Hepatocyte (in vitro differentiated cells): Measurements from ENCODE around the gene IFIT3. TPM values are rescaled to one million over a fixed set of nuclear protein-coding genes. Genes with fewer than 3 reads are reported as not detected.

Experiments used
- DNase-seq: peaks from one replicate; pipeline ENCODE4 v3.0.0-alpha.2; 2016; ENCODE audit warnings: low spot score
- H2AFZ ChIP-seq: fragments of 200-600 bp; sonication (generic); 2 replicates; pipeline ENCODE4 v1.6.0; 2016; ENCODE audit warnings: antibody characterized with exemption, mild to moderate bottlenecking
- H3K27ac ChIP-seq: fragments of 200-600 bp; sonication (generic); 2 replicates; pipeline ENCODE4 v1.5.1; 2016; ENCODE audit warnings: mild to moderate bottlenecking
- H3K27me3 ChIP-seq: fragments of 200-600 bp; sonication (generic); 2 replicates; pipeline ENCODE4 v1.6.1; 2016
- H3K36me3 ChIP-seq: fragments of 200-600 bp; sonication (generic); replicated peaks from 2 replicates; pipeline ENCODE4 v1.5.1; 2016; ENCODE audit warnings: low read depth; ENCODE audit not compliant: insufficient read depth
- H3K4me1 ChIP-seq: fragments of 200-600 bp; sonication (generic); 2 replicates; pipeline ENCODE4 v1.5.1; 2016; ENCODE audit warnings: mild to moderate bottlenecking, moderate library complexity; ENCODE audit not compliant: insufficient read depth
- H3K4me2 ChIP-seq: fragments of 200-600 bp; sonication (generic); 2 replicates; pipeline ENCODE4 v1.6.0; 2016
- H3K4me3 ChIP-seq: fragments of 200-600 bp; sonication (generic); 2 replicates; pipeline ENCODE4 v1.5.1; 2016; ENCODE audit warnings: mild to moderate bottlenecking
- H3K79me2 ChIP-seq: fragments of 200-600 bp; sonication (generic); 2 replicates; pipeline ENCODE4 v1.6.0; 2017; ENCODE audit warnings: mild to moderate bottlenecking
- H3K9me2 ChIP-seq: fragments of 200-600 bp; sonication (generic); replicated peaks from 2 replicates; pipeline ENCODE4 v1.6.0; 2017; ENCODE audit warnings: mild to moderate bottlenecking; ENCODE audit not compliant: insufficient read depth
- H3K9me3 ChIP-seq: fragments of 200-600 bp; sonication (generic); 2 replicates; pipeline ENCODE4 v1.5.1; 2016; ENCODE audit warnings: low read depth, mild to moderate bottlenecking
- H4K20me1 ChIP-seq: fragments of 200-600 bp; sonication (generic); 2 replicates; pipeline ENCODE4 v1.6.0; 2016; ENCODE audit warnings: mild to moderate bottlenecking; ENCODE audit not compliant: insufficient read depth, poor library complexity, severe bottlenecking
- EZH2 ChIP-seq: fragments of 200-600 bp; sonication (generic); IDR thresholded peaks from 2 replicates; pipeline ENCODE4 v1.6.1; 2016; ENCODE audit warnings: antibody characterized with exemption, mild to moderate bottlenecking, borderline replicate concordance
- EZH2phosphoT487 ChIP-seq: fragments of 200-600 bp; sonication (generic); IDR thresholded peaks from one replicate; pipeline ENCODE4 v1.6.1; 2018; ENCODE audit warnings: antibody characterized with exemption, mild to moderate bottlenecking, low read depth, moderate library complexity; ENCODE audit not compliant: unreplicated experiment, severe bottlenecking
- WGBS: methylation state at CpG from one replicate; pipeline ENCODE4 v1.1.6; 2016; ENCODE audit warnings: low lambda C conversion rate; ENCODE audit errors: missing lambda C conversion rate; 5-methylcytosine and 5-hydroxymethylcytosine counted together
- polyA plus RNA-seq: library from polyadenylated mRNA; unstranded; fragments of >200 nt; fragmentation: Nextera tagmentation; extraction: Ambion mirVana; gene quantifications from 2 replicates; pipeline ENCODE4 v1.2.1, GENCODE V29; 2016
- total RNA-seq: library from RNA; depleted of rRNA; stranded (reverse); fragments of >200 nt; gene quantifications from 2 replicates; pipeline ENCODE4 v1.2.3, GENCODE V29; 2014
- TF ChIP-seq, protein P1 (sequence below): fragments of 200-600 bp; sonication (generic); IDR thresholded peaks from 2 replicates; pipeline ENCODE4 v1.5.1; 2016; ENCODE audit warnings: antibody characterized with exemption, mild to moderate bottlenecking; ENCODE audit not compliant: poor library complexity

The IFIT3 gene
- total and polyA plus RNA-seq, 2 experiments from 2014 or later: 8.6 to 10.8 TPM

DNA sequence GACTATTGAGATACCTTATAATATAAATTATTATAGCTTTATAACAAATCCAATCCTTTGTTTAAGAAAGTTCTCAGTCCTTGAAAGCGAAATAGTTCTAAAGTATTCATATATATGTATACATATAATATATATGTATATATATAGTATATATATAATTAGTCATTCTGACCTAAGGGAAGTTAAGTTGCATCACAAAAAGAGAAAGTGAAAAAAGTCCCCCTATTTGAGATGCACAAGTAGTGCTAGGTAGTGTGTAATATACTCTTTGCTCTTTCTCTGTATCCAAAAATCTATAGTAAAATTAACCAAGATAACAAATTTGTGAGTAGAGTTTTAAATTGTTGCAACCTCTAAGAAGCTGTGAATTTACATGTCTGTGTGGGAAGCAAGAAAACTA lies 36.7 kb downstream of the IFIT3 start:
- Histone ChIP-seq H3K4me3 (no peak overlapping the region), H3K27ac (no peak overlapping the region), H3K79me2 (no peaks in the 10 kb centered on the region), H3K9me2 (no peaks in the 10 kb centered on the region), H4K20me1 (no peaks in the 10 kb centered on the region), H3K36me3 (no peaks in the 10 kb centered on the region), H2AFZ (no peak overlapping the region), H3K4me2 (no peak overlapping the region), H3K27me3 (no peaks in the 10 kb centered on the region), H3K4me1 (peaks cover 24% of the 10 kb centered on the region), H3K9me3 (no peaks in the 10 kb centered on the region)
- WGBS: 100% methylated on average over 1 of the region's 1 CpG
- no peak for DNase-seq
- TF ChIP-seq EZH2phosphoT487 (no peak), EZH2 (no peak)
- TF ChIP-seq, protein P1, sequence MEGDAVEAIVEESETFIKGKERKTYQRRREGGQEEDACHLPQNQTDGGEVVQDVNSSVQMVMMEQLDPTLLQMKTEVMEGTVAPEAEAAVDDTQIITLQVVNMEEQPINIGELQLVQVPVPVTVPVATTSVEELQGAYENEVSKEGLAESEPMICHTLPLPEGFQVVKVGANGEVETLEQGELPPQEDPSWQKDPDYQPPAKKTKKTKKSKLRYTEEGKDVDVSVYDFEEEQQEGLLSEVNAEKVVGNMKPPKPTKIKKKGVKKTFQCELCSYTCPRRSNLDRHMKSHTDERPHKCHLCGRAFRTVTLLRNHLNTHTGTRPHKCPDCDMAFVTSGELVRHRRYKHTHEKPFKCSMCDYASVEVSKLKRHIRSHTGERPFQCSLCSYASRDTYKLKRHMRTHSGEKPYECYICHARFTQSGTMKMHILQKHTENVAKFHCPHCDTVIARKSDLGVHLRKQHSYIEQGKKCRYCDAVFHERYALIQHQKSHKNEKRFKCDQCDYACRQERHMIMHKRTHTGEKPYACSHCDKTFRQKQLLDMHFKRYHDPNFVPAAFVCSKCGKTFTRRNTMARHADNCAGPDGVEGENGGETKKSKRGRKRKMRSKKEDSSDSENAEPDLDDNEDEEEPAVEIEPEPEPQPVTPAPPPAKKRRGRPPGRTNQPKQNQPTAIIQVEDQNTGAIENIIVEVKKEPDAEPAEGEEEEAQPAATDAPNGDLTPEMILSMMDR: no peak

DNA sequence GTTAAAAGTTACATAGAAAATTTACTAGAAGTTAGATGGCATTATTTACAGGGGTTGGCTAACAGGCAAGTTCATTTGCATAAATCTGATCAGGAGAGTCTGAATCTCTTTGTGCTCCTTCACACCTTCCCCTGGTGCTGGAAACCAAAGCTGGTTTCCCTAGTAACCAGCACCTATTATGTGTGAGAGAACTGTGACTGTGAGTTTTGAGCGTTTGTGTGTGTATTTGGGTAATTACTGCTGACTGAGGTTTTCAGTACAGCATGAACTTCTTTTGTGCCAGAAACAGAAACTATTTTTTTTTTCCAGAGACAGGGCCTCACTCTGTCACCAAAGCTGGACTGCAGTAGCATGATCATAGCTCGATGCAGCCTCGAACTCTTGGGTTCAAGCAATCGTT lies 39.7 kb downstream of the IFIT3 start:
- H3K4me3 ChIP-seq: no peak overlapping the region
- H4K20me1 ChIP-seq: no peaks in the 10 kb centered on the region
- no peaks in the 10 kb centered on the region for H3K79me2 ChIP-seq
- H3K9me3 ChIP-seq: no peaks in the 10 kb centered on the region
- DNase-seq: no peak
- peaks cover 15% of the 10 kb centered on the region for H3K4me1 ChIP-seq
- H3K27me3 ChIP-seq: no peaks in the 10 kb centered on the region
- no peaks in the 10 kb centered on the region for H3K9me2 ChIP-seq
- peak overlapping the region; percentile 39 for H3K27ac ChIP-seq
- no peaks in the 10 kb centered on the region for H3K36me3 ChIP-seq
- WGBS: 73% methylated on average over 4 of the region's 4 CpGs
- H3K4me2 ChIP-seq: no peak overlapping the region
- H2AFZ ChIP-seq: no peak overlapping the region
- TF ChIP-seq EZH2: no peak
- TF ChIP-seq EZH2phosphoT487: no peak
- TF ChIP-seq, protein P1: no peak

DNA sequence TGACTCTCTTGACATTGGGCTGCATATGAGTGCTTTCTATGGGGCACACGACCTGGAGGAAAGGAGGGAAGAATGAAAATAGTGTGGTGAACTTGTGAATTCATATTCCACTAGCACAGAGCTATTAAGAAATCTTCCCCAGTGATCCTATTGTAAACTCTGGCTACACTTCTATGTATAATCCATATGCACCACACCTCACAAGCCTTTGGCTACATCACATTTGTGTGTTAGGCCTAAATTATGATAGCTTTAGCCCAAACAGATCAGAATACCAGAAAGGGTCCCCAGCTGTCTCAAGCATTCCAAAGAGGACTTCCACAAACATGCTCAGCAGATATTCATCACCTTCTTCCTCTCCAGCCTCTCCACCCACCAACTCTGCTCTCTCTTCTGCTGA lies 40.3 kb downstream of the IFIT3 start:
- DNase-seq: no peak
- H3K4me3 ChIP-seq: no peak overlapping the region
- peaks cover 15% of the 10 kb centered on the region for H3K4me1 ChIP-seq
- H3K36me3 ChIP-seq: no peaks in the 10 kb centered on the region
- H3K27ac ChIP-seq: peak overlapping the region; percentile 39
- no peaks in the 10 kb centered on the region for H3K9me2 ChIP-seq
- H3K9me3 ChIP-seq: no peaks in the 10 kb centered on the region
- no peaks in the 10 kb centered on the region for H3K27me3 ChIP-seq
- no peak overlapping the region for H3K4me2 ChIP-seq
- H2AFZ ChIP-seq: no peak overlapping the region
- TF ChIP-seq EZH2 (no peak), EZH2phosphoT487 (no peak)
- TF ChIP-seq, protein P1: no peak
- H4K20me1 ChIP-seq: no peaks in the 10 kb centered on the region
- H3K79me2 ChIP-seq: no peaks in the 10 kb centered on the region
- 52% methylated on average over 1 of the region's 1 CpG for whole genome bisulfite sequencing
